PC-9 (cell line): ENCODE measurements around the gene IBA57. TPM values are rescaled to one million over a fixed set of nuclear protein-coding genes. Genes with fewer than 3 reads are reported as not detected.
A peak's percentile ranks its signal among the peaks of the same experiment; 100 is the strongest.
"Not testable (repeated sequence)": the region's sequence is repeated elsewhere in the genome, so short reads cannot be mapped to it uniquely, and the experiment has no call there.

Source experiments
- BruUV-seq: library from RNA; stranded (reverse); fragments of 400-500 nt; replicated peaks from 2 replicates; lab custom pipeline; 2021; lab: Mats Ljungman, UMichigan
- CTCF ChIA-PET: fragments of 300-600 bp; sonication (Branson Sonifier 250); formaldehyde crosslinking; loops from one replicate; lab custom pipeline; 2022; ENCODE audit warnings: antibody characterized with exemption; lab: Charles Lee
- POLR2A ChIA-PET: fragments of 300-600 bp; sonication (Branson Sonifier 250); formaldehyde crosslinking; loops from one replicate; lab custom pipeline; 2022; ENCODE audit warnings: antibody characterized with exemption; ENCODE audit not compliant: unreplicated experiment; lab: Charles Lee
- DNase-seq, 2 experiments: peaks; one replicate each; pipeline versions ENCODE4 v3.0.0 to v3.0.0-alpha.2; 2015 to 2022; ENCODE audit warnings: mixed read lengths in 1 of 2
- H2AFZ ChIP-seq: fragments of 200-600 bp; sonication (generic); 2 replicates; pipeline ENCODE4 v1.8.1; 2017; ENCODE audit warnings: antibody characterized with exemption
- H3F3A ChIP-seq: fragments of 200-600 bp; sonication (generic); 2 replicates; pipeline ENCODE4 v1.8.1; 2017; ENCODE audit warnings: antibody characterized with exemption, mild to moderate bottlenecking, low read depth; ENCODE audit not compliant: insufficient read depth
- H3K27ac ChIP-seq: fragments of 200-600 bp; sonication (generic); 2 replicates; pipeline ENCODE4 v1.6.1; 2016; ENCODE audit warnings: mixed run types
- H3K27me3 ChIP-seq: fragments of 200-600 bp; sonication (generic); 2 replicates; pipeline ENCODE4 v1.6.1; 2016; ENCODE audit warnings: low read depth, mixed run types; ENCODE audit not compliant: insufficient read depth
- H3K36me3 ChIP-seq: fragments of 200-600 bp; sonication (generic); 2 replicates; pipeline ENCODE4 v1.6.1; 2016; ENCODE audit warnings: low read depth, mixed run types
- H3K4me1 ChIP-seq: fragments of 200-600 bp; sonication (generic); replicated peaks from 2 replicates; pipeline ENCODE4 v1.6.1; 2016; ENCODE audit warnings: mixed run types; ENCODE audit not compliant: insufficient read depth
- H3K4me2 ChIP-seq: fragments of 200-600 bp; sonication (generic); 2 replicates; pipeline ENCODE4 v1.6.1; 2017; ENCODE audit warnings: mixed run types
- H3K4me3 ChIP-seq: fragments of 200-600 bp; sonication (generic); 2 replicates; pipeline ENCODE4 v1.6.1; 2016; ENCODE audit warnings: mixed run types
- H3K79me2 ChIP-seq: fragments of 200-600 bp; sonication (generic); 2 replicates; pipeline ENCODE4 v1.6.1; 2017; ENCODE audit warnings: low read depth, mixed run types
- H3K9me2 ChIP-seq: fragments of 200-600 bp; sonication (generic); 2 replicates; pipeline ENCODE4 v1.8.1; 2017; ENCODE audit warnings: mild to moderate bottlenecking; ENCODE audit not compliant: insufficient read depth
- H3K9me3 ChIP-seq: fragments of 200-600 bp; sonication (generic); 2 replicates; pipeline ENCODE4 v1.8.1; 2016; ENCODE audit warnings: low read depth; ENCODE audit not compliant: insufficient read depth
- H4K20me1 ChIP-seq: fragments of 200-600 bp; sonication (generic); 2 replicates; pipeline ENCODE4 v1.8.1; 2017; ENCODE audit not compliant: insufficient read depth
- EZH2 ChIP-seq: fragments of 200-600 bp; sonication (generic); IDR thresholded peaks from 2 replicates; pipeline ENCODE4 v1.8.0; 2017; ENCODE audit warnings: antibody characterized with exemption, low read depth
- intact Hi-C: fragments of 100-400 bp; cut with micrococcal nuclease; formaldehyde crosslinking; loops from one replicate; pipeline ENCODE4 v1.10.0; 2022; ENCODE audit not compliant: unreplicated experiment
- total RNA-seq: library from RNA; stranded (reverse); gene quantifications from 2 replicates; pipeline ENCODE4 v1.2.3, GENCODE V29; 2021
- TF ChIP-seq, protein P1 (sequence below): fragments of 200-600 bp; sonication (generic); conservative IDR thresholded peaks from 2 replicates; pipeline ENCODE4 v1.6.1; 2017; ENCODE audit warnings: mixed run types, antibody characterized with exemption, mild to moderate bottlenecking, moderate library complexity

IBA57 gene
- total RNA-seq, 1 experiment from 2014 or later: 7.8 TPM

DNA sequence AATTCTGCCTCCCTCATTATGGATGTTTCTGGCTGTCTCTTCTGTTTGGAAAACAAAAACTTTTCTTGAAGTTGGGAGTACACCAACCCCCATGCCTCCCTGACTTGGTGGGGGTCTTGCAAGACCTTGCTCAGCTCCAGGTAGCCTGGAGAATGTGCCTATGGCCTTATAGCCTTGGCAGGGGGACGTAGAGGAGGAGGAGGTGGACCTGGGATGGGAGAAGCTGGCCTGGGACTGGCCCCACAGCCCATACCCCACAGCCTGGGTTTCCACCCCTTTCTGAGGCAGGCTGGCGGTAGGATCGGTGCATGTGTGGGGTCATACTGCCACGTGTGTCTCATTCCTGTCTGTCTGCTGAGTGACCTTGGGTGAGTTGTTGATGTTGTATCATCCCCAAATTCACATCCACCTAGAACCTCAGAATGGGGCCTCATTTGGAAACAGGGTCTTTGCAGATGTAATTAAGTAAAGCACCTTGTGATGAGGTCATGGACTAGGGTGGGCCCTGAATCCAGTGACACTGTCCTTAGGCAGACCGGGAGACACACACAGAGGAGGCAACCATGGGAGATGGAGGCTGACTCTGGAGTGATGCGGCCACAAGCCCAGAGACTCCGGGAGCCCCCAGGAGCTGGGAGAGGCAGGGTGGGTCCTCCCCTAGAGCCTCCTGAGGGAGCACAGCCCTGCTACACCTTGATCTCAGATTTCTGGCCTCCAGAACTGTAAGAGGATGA is 60.7 kb downstream of the IBA57 start:
- H3K27ac ChIP-seq: no peak overlapping the region
- peaks cover 11% of the 10 kb centered on the region; the same call in 1 of the 2 replicates for H3F3A ChIP-seq
- H3K27me3 ChIP-seq: no peaks in the 10 kb centered on the region
- H3K79me2 ChIP-seq: no peaks in the 10 kb centered on the region
- no peaks in the 10 kb centered on the region for H3K9me3 ChIP-seq
- no peak for DNase-seq
- no peaks in the 10 kb centered on the region for H3K9me2 ChIP-seq
- no peak for TF ChIP-seq EZH2
- no peak overlapping the region for H3K4me2 ChIP-seq
- H2AFZ ChIP-seq: no peak overlapping the region
- H3K4me1 ChIP-seq: peaks cover 20% of the 10 kb centered on the region
- POLR2A ChIA-PET: no interaction called here
- H3K36me3 ChIP-seq: peaks cover 5% of the 10 kb centered on the region; the same call in 1 of the 2 replicates
- H3K4me3 ChIP-seq: no peak overlapping the region
- no peaks in the 10 kb centered on the region for H4K20me1 ChIP-seq
- CTCF ChIA-PET: no interaction called here
- intact Hi-C loops: no loop called here
- BruUV-seq: no TSS peak

DNA sequence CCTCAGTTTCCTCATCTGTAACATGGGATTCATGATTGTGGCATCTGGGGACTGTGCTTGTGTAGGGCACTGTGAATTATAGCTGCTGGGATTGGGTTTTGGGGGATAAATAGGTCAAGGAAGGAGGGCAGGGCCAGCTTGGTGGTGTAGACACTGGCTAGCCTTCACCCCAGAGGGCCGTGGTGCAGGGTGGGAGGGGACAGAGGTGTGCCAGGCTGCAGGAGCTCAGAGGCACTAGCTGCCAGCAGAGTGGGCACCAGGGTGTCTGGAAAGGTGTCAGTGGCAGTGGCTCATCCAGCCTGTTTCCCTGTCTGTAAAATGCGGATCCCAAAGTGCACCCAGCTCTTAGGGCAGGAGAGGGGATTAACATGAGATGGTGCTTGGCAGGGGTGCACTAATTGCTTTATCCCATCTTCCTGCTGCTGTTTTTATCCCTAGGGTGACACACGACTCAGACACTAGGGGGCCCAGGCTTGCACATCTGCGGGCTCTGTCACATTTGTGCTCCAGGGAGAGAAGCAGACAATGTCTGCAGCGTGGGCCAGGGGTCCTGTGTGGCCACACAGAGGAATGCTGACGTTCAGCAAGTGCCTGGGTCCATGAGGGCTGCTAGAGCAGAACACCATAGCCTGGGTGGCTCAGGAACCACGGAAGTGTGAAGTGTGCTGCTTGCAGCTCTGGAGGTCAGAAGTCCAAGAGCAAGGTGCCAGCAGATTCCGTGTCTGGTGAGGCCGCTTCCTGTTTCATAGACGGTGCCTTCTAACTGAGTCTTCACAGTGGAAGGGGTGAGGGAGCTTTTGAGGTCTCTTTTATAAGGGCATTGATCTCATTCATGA is 61.6 kb downstream of the IBA57 start:
- Histone ChIP-seq H3K9me2 (no peaks in the 10 kb centered on the region), H3K9me3 (no peaks in the 10 kb centered on the region), H4K20me1 (no peaks in the 10 kb centered on the region), H3K27ac (no peak overlapping the region), H3K27me3 (no peaks in the 10 kb centered on the region), H3K79me2 (no peaks in the 10 kb centered on the region), H3F3A (peaks cover 11% of the 10 kb centered on the region; the same call in 1 of the 2 replicates), H3K36me3 (peaks cover 8% of the 10 kb centered on the region; the same call in 1 of the 2 replicates), H2AFZ (no peak overlapping the region), H3K4me2 (no peak overlapping the region), H3K4me3 (no peak overlapping the region), H3K4me1 (peaks cover 20% of the 10 kb centered on the region)
- no peak for TF ChIP-seq EZH2
- TF ChIP-seq, protein P1, sequence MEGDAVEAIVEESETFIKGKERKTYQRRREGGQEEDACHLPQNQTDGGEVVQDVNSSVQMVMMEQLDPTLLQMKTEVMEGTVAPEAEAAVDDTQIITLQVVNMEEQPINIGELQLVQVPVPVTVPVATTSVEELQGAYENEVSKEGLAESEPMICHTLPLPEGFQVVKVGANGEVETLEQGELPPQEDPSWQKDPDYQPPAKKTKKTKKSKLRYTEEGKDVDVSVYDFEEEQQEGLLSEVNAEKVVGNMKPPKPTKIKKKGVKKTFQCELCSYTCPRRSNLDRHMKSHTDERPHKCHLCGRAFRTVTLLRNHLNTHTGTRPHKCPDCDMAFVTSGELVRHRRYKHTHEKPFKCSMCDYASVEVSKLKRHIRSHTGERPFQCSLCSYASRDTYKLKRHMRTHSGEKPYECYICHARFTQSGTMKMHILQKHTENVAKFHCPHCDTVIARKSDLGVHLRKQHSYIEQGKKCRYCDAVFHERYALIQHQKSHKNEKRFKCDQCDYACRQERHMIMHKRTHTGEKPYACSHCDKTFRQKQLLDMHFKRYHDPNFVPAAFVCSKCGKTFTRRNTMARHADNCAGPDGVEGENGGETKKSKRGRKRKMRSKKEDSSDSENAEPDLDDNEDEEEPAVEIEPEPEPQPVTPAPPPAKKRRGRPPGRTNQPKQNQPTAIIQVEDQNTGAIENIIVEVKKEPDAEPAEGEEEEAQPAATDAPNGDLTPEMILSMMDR: peak; percentile 24; the same call in 1 of the 2 replicates
- no TSS peak for BruUV-seq
- ChIA-PET CTCF (no interaction called here), POLR2A (interaction anchor here (0.7 kb wide), 1 partner anchor 103 kb away, joined by 4 read pairs; no protein-coding TSS in a partner anchor)
- intact Hi-C loops: no loop called here
- no peak for DNase-seq

DNA sequence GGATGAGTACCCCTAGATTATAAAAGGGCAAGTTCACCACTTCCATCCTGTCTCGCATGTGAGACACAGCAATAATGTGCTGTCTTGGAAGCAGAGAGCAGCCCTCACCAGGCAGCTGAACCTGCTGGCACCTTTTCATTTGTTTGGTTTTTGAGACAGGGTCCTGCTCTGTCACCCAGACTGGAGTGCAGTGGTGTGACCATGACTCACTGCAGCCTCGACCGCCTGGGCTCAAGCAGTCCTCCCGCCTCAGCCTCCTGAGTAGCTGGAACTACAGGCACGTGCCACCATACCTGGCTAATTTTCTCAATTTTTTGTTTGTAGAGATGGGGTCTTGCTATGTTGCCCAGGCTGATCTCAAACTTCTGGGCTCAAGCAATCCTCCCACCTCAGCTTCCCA is 62.5 kb downstream of the IBA57 start:
- intact Hi-C loops, H3K4me3 ChIP-seq, BruUV-seq, CTCF ChIA-PET, H3K9me2 ChIP-seq, H3K9me3 ChIP-seq, H2AFZ ChIP-seq, DNase-seq, H3K4me2 ChIP-seq, H3K36me3 ChIP-seq, POLR2A ChIA-PET, H4K20me1 ChIP-seq, H3K27me3 ChIP-seq, H3K79me2 ChIP-seq: not testable (repeated sequence)
- Histone ChIP-seq H3F3A (peaks cover 11% of the 10 kb centered on the region; the same call in 1 of the 2 replicates), H3K27ac (peak overlapping the region; percentile 39), H3K4me1 (peaks cover 20% of the 10 kb centered on the region)

DNA sequence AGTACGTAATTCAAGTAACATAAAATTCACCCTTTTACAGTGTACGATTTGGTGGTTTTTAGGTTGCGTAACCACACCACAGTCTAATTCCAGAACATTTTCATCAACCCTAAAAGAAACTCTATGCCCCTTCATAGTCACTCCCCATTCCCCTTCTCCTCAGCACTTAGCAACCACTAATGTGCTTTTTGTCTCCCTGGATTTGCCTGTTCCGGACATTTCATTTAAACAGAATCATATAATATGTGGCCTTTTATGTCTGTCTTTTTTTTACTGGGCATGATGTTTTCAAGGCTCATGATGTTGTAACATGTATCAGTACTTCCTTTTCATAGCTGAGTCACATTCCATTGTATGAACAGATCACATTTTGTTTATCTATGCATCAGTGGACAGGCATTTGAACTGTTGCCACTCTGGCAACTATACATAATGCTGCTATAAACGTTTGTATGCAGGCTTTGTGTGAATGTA is 63.0 kb downstream of the IBA57 start:
- H4K20me1 ChIP-seq: no peaks in the 10 kb centered on the region
- H3K27ac ChIP-seq: peak overlapping the region; percentile 39
- DNase-seq: peak in 1 of 2 experiments; percentile 93
- H3K79me2 ChIP-seq: no peaks in the 10 kb centered on the region
- H3K27me3 ChIP-seq: no peaks in the 10 kb centered on the region
- no peak overlapping the region for H3K4me3 ChIP-seq
- H3K36me3 ChIP-seq: peaks cover 8% of the 10 kb centered on the region; the same call in 1 of the 2 replicates
- H3K9me2 ChIP-seq: no peaks in the 10 kb centered on the region
- TF ChIP-seq, protein P1: no peak
- no peak for TF ChIP-seq EZH2
- BruUV-seq: no TSS peak
- CTCF ChIA-PET: no interaction called here
- H3K9me3 ChIP-seq: no peaks in the 10 kb centered on the region
- no peak overlapping the region for H2AFZ ChIP-seq
- POLR2A ChIA-PET: no interaction called here
- H3K4me1 ChIP-seq: peaks cover 20% of the 10 kb centered on the region
- no peak overlapping the region for H3K4me2 ChIP-seq
- peaks cover 11% of the 10 kb centered on the region; the same call in 1 of the 2 replicates for H3F3A ChIP-seq
- intact Hi-C loops: no loop called here
